ENCODE results near the gene NR1I3. TPM values are rescaled to one million over a fixed set of nuclear protein-coding genes. Genes with fewer than 3 reads are reported as not detected.

Gene NR1I3
- total RNA-seq, 1 donor from 2014 or later, result not detected

DNA sequence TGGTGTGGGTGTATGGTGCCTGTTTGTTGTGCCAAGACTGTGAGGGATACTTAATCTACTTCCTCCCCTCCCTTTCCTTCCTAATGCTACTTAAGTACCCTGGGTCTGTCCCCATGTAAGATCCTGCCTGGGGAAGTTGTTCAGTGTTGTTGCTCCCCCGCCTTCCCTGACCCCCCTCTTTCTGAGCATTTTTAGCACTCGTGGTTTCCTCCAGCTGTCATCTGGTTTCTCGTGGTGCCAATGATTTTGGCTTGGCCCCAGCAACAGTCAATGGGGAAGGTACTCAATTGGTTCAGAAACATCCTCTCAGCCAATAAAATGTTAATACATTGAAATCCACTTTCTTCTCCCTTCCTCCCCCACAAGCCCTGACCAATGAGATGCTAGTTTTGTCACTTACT, 52.7 kb downstream of the NR1I3 start:
- Mint-ChIP-seq H3K9me3 (no peaks in the 10 kb centered on the region), H3K4me1 (peaks cover 3% of the 10 kb centered on the region), H3K27ac (ENCODE audit: unreplicated experiment) (no peak overlapping the region), H3K27me3 (ENCODE audit: low read depth) (no peaks in the 10 kb centered on the region), H3K4me3 (no peak overlapping the region), H3K36me3 (ENCODE audit: low read depth) (no peaks in the 10 kb centered on the region)
- DNase-seq (ENCODE audit: low read depth, low spot score), result no peak
- TF ChIP-seq, protein P1, sequence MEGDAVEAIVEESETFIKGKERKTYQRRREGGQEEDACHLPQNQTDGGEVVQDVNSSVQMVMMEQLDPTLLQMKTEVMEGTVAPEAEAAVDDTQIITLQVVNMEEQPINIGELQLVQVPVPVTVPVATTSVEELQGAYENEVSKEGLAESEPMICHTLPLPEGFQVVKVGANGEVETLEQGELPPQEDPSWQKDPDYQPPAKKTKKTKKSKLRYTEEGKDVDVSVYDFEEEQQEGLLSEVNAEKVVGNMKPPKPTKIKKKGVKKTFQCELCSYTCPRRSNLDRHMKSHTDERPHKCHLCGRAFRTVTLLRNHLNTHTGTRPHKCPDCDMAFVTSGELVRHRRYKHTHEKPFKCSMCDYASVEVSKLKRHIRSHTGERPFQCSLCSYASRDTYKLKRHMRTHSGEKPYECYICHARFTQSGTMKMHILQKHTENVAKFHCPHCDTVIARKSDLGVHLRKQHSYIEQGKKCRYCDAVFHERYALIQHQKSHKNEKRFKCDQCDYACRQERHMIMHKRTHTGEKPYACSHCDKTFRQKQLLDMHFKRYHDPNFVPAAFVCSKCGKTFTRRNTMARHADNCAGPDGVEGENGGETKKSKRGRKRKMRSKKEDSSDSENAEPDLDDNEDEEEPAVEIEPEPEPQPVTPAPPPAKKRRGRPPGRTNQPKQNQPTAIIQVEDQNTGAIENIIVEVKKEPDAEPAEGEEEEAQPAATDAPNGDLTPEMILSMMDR (conservative IDR thresholded peaks at IDR 0.05), result no peak

DNA sequence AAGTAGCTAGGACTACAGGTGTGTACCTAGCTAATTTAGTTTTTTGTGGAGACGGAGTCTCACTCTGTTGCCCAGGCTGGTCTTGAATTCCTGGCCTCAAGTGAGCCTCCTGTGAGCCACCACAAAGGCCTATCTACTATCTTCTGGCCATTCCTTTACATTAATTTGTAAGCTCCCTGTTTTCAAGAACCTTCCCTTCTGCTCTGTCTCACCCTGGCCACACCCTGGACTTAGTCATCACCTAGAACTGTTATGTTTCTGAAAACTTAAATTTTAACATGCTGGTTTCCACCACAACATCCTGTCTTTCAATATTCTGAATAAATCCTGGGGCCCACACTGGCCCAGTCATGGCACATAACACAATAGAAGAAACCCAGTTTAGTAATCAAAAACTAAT, 55.8 kb downstream of the NR1I3 start:
- Mint-ChIP-seq H3K4me3 (no peak overlapping the region), H3K9me3 (no peaks in the 10 kb centered on the region), H3K36me3 (ENCODE audit: low read depth) (no peaks in the 10 kb centered on the region), H3K4me1 (peaks cover 15% of the 10 kb centered on the region), H3K27me3 (ENCODE audit: low read depth) (no peaks in the 10 kb centered on the region), H3K27ac (ENCODE audit: unreplicated experiment) (no peak overlapping the region)
- no peak for DNase-seq (ENCODE audit: low read depth, low spot score)
- TF ChIP-seq, protein P1 (conservative IDR thresholded peaks at IDR 0.05), result no peak

DNA sequence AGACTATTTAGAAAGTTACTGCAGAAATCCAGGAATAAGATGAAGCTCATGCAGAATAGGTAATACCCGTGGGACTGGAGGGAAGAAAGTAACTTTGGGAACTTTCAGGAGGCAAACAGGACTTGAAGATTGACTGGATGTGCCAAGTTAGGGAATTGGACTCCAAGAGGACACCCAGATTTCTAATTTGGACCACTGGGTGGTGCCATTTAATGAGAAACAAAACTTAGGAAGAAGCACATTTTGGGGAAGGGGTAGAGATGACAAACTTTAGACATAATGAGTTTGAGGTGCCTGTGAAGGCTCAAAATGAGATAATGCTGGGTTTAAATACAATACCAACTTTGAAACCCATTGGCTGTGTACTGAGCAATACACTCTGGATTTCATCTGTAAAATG, 57.4 kb downstream of the NR1I3 start:
- Mint-ChIP-seq H3K36me3 (ENCODE audit: low read depth) (no peaks in the 10 kb centered on the region), H3K27ac (ENCODE audit: unreplicated experiment) (no peak overlapping the region), H3K9me3 (no peaks in the 10 kb centered on the region), H3K4me3 (no peak overlapping the region), H3K4me1 (peaks cover 27% of the 10 kb centered on the region), H3K27me3 (ENCODE audit: low read depth) (no peaks in the 10 kb centered on the region)
- TF ChIP-seq, protein P1 (conservative IDR thresholded peaks at IDR 0.05), result peak; percentile 37
- DNase-seq (ENCODE audit: low read depth, low spot score), result no peak

DNA sequence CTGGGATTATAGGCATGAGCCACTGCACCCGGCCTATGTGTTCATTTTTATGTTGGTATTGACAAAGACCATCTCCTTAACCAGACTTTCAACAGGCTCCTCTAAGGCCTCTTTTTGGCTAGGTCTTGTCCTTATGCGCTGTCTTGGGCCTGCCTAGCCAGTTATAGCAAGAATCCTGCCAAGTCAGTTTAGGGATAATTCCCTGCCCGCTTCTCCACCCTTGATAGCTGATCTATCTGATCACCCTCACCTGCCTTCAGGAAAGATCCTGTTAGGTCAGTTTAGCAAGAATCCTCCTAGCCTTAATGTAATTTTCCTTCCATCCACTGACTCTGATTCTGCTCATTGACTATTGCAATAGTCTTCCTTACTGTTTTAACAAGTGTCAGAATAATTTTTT, 58.3 kb downstream of the NR1I3 start:
- Mint-ChIP-seq H3K36me3 (ENCODE audit: low read depth) (no peaks in the 10 kb centered on the region), H3K9me3 (no peaks in the 10 kb centered on the region), H3K27ac (ENCODE audit: unreplicated experiment) (no peak overlapping the region), H3K4me1 (peaks cover 30% of the 10 kb centered on the region), H3K4me3 (peak overlapping the region; percentile 69), H3K27me3 (ENCODE audit: low read depth) (no peaks in the 10 kb centered on the region)
- no peak for DNase-seq (ENCODE audit: low read depth, low spot score)
- TF ChIP-seq, protein P1 (conservative IDR thresholded peaks at IDR 0.05), result no peak

Small RNAs within 50 kb of the gene (microRNA-seq; reads per million reads assigned to microRNA genes)
- not detected for gene MIR5187

Other genes with a start within 250 kb of the NR1I3 start
- 3.5 and 6.4 TPM in 2 replicates for gene F11R, start 217.1 kb downstream of the NR1I3 start, total RNA-seq
- 6.7 and 7.2 TPM in 2 replicates for gene TSTD1, start 199.2 kb downstream of the NR1I3 start, total RNA-seq
- gene USF1, start 192.2 kb downstream of the NR1I3 start, total RNA-seq, result 87.7 and 89.5 TPM in 2 replicates
- not detected in 2 replicates for gene ARHGAP30, start 168.3 kb downstream of the NR1I3 start, total RNA-seq
- gene NECTIN4, start 148.6 kb downstream of the NR1I3 start, total RNA-seq, result not detected in 2 replicates
- gene KLHDC9, start 139.8 kb downstream of the NR1I3 start, total RNA-seq, result 8.0 and 9.1 TPM in 2 replicates
- gene PFDN2, start 120.2 kb downstream of the NR1I3 start, total RNA-seq, result 90.0 and 99.5 TPM in 2 replicates
- 48.6 and 53.9 TPM in 2 replicates for gene NIT1, start 120.1 kb downstream of the NR1I3 start, total RNA-seq
- gene DEDD, start 105.5 kb downstream of the NR1I3 start, total RNA-seq, result 35.1 and 36.2 TPM in 2 replicates
- 77.2 and 80.9 TPM in 2 replicates for gene UFC1, start 84.2 kb downstream of the NR1I3 start, total RNA-seq
- gene USP21, start 78.7 kb downstream of the NR1I3 start, total RNA-seq, result 41.6 and 45.2 TPM in 2 replicates
- 48.3 and 48.6 TPM in 2 replicates for gene PPOX, start 71.8 kb downstream of the NR1I3 start, total RNA-seq
- gene B4GALT3, start 60.7 kb downstream of the NR1I3 start, total RNA-seq, result 50.6 and 53.2 TPM in 2 replicates
- gene ADAMTS4, start 39.1 kb downstream of the NR1I3 start, total RNA-seq, result 4.6 and 4.8 TPM in 2 replicates
- gene NDUFS2, start 35.8 kb downstream of the NR1I3 start, total RNA-seq, result 106 and 108 TPM in 2 replicates
- 0.93 and 1.6 TPM in 2 replicates for gene FCER1G, start 22.9 kb downstream of the NR1I3 start, total RNA-seq
- not detected in 2 replicates for gene APOA2, start 14.6 kb downstream of the NR1I3 start, total RNA-seq
- 17.2 and 17.9 TPM in 2 replicates for gene TOMM40L, start 12.1 kb downstream of the NR1I3 start, total RNA-seq
- 0.16 and 0.20 TPM in 2 replicates for gene PCP4L1, start 20.5 kb upstream of the NR1I3 start, total RNA-seq
- 50.2 and 51.3 TPM in 2 replicates for gene MPZ, start 71.8 kb upstream of the NR1I3 start, total RNA-seq
- 193 and 200 TPM in 2 replicates for gene SDHC, start 76.2 kb upstream of the NR1I3 start, total RNA-seq
- gene CFAP126, start 129.7 kb upstream of the NR1I3 start, total RNA-seq, result not detected in 2 replicates